HCT116 (cell line): ENCODE data around the gene SEMA4B. TPM values are rescaled to one million over a fixed set of nuclear protein-coding genes. Genes with fewer than 3 reads are reported as not detected.

ENCODE experiments used
- ATAC-seq: fragments of 200-7000 bp; cut with Tn5 transposase; 2 replicates; pipeline ENCODE4 v1.9.1; 2020; ENCODE audit warnings: mild to moderate bottlenecking, moderate library complexity
- BruUV-seq: library from RNA; stranded (reverse); fragments of 400-500 nt; replicated peaks from 2 replicates; lab custom pipeline; 2021; lab: Mats Ljungman, UMichigan
- CTCF ChIA-PET: fragments of 300-600 bp; sonication (Branson Sonifier 250); formaldehyde crosslinking; loops from one replicate; lab custom pipeline; 2021; ENCODE audit warnings: antibody characterized with exemption; lab: Charles Lee
- POLR2A ChIA-PET: fragments of 300-600, 350-600 bp; sonication (Branson Sonifier 250); formaldehyde crosslinking; loops from one replicate; lab custom pipeline; 2021; ENCODE audit warnings: antibody characterized with exemption; lab: Charles Lee
- RAD21 ChIA-PET, 2 experiments: fragments of 300-600 bp; sonication (Branson Sonifier 250); formaldehyde crosslinking; loops; one replicate each; lab custom pipeline; 2023; ENCODE audit warnings: low total read pairs in 2 of 2; ENCODE audit not compliant: uncharacterized antibody in 2 of 2, unreplicated experiment in 2 of 2, low non-redundant PET in 1 of 2; lab: Charles Lee
- DNase-seq: peaks from one replicate; pipeline ENCODE4 v3.0.0-alpha.2; 2010; ENCODE audit warnings: low read depth, low spot score
- H2AFZ ChIP-seq: fragments of 200-600 bp; shearing (Covaris generic), sonication (generic); 2 replicates; pipeline ENCODE4 v1.6.1; 2017; ENCODE audit warnings: low read depth, mixed run types, mixed read lengths, antibody characterized with exemption, low read length; ENCODE audit not compliant: poor library complexity, severe bottlenecking
- H3K27ac ChIP-seq: 2 replicates; pipeline ENCODE4 v1.5.1; 2012; ENCODE audit warnings: low read depth, low read length
- H3K27me3 ChIP-seq: fragments of 200-600 bp; sonication (generic); 2 replicates; pipeline ENCODE4 v1.6.1; 2016; ENCODE audit warnings: mixed run types, low read length, mixed read lengths; ENCODE audit not compliant: insufficient read depth
- H3K36me3 ChIP-seq, 2 experiments: fragments of 200-500 bp in 1 of 2; fragments of 200-600 bp in 1 of 2; sonication (Bioruptor generic) in 1 of 2; sonication (generic) in 1 of 2; 2 replicates each; pipeline versions ENCODE4 v1.5.1 to v1.6.1; 2014 to 2016; ENCODE audit warnings: low read length in 2 of 2, inconsistent platforms in 1 of 2, mixed read lengths in 1 of 2, mixed run types in 1 of 2; ENCODE audit not compliant: insufficient read depth in 2 of 2, control insufficient read depth in 1 of 2
- H3K4me1 ChIP-seq, 2 experiments: fragments of 200-600 bp in 1 of 2; sonication (generic) in 1 of 2; 2 replicates each; pipeline versions ENCODE4 v1.5.1 to v1.6.1; 2012 to 2017; ENCODE audit warnings: low read length in 2 of 2, inconsistent platforms in 1 of 2, mild to moderate bottlenecking in 1 of 2, mixed read lengths in 1 of 2, mixed run types in 1 of 2, moderate library complexity in 1 of 2; ENCODE audit not compliant: insufficient read depth in 2 of 2, control insufficient read depth in 1 of 2
- H3K4me2 ChIP-seq: fragments of 200-600 bp; sonication (generic); 2 replicates; pipeline ENCODE4 v1.6.1; 2017; ENCODE audit warnings: mixed run types, low read length, mixed read lengths
- H3K4me3 ChIP-seq, 2 experiments: fragments of 200-600 bp in 1 of 2; sonication (generic) in 1 of 2; replicated peaks in 1 of 2; 2 replicates each; pipeline ENCODE4 v1.5.1; 2011 to 2016; ENCODE audit warnings: low read length in 2 of 2, control low read depth in 1 of 2, low read depth in 1 of 2, mild to moderate bottlenecking in 1 of 2, mixed read lengths in 1 of 2, mixed run types in 1 of 2
- H3K79me2 ChIP-seq: fragments of 200-600 bp; sonication (generic); 2 replicates; pipeline ENCODE4 v1.6.1; 2017; ENCODE audit warnings: mild to moderate bottlenecking, mixed run types, low read length, moderate library complexity, mixed read lengths; ENCODE audit not compliant: insufficient read depth
- H3K9ac ChIP-seq: fragments of 200-600 bp; sonication (generic); 2 replicates; pipeline ENCODE4 v1.6.1; 2016; ENCODE audit warnings: low read length, mixed read lengths
- H3K9me2 ChIP-seq: fragments of 200-600 bp; sonication (generic), shearing (Covaris generic); 2 replicates; pipeline ENCODE4 v1.6.1; 2017; ENCODE audit warnings: mixed run types, mild to moderate bottlenecking, moderate library complexity; ENCODE audit not compliant: insufficient read depth
- H3K9me3 ChIP-seq, 2 experiments: fragments of 200-500 bp in 1 of 2; fragments of 200-600 bp in 1 of 2; sonication (Bioruptor generic) in 1 of 2; sonication (generic) in 1 of 2; 2 replicates each; pipeline ENCODE4 v1.6.1; 2014 to 2017; ENCODE audit warnings: low read length in 2 of 2, mixed read lengths in 2 of 2, inconsistent platforms in 1 of 2, low read depth in 1 of 2, mild to moderate bottlenecking in 1 of 2, mixed run types in 1 of 2, moderate library complexity in 1 of 2; ENCODE audit not compliant: control insufficient read depth in 1 of 2, insufficient read depth in 1 of 2
- H4K20me1 ChIP-seq: fragments of 200-600 bp; sonication (generic), shearing (Covaris generic); 2 replicates; pipeline ENCODE4 v1.6.1; 2017; ENCODE audit warnings: mixed run types, mild to moderate bottlenecking, moderate library complexity; ENCODE audit not compliant: insufficient read depth
- CBX3 ChIP-seq: IDR thresholded peaks from 2 replicates; pipeline ENCODE4 v1.6.1; 2012; ENCODE audit warnings: low read depth
- CEBPB ChIP-seq: IDR thresholded peaks from 2 replicates; pipeline ENCODE4 v1.6.1; 2012; ENCODE audit warnings: low read depth
- EGR1 ChIP-seq: IDR thresholded peaks from 2 replicates; pipeline ENCODE4 v1.6.1; 2012; ENCODE audit warnings: low read depth
- ELF1 ChIP-seq: IDR thresholded peaks from 2 replicates; pipeline ENCODE4 v1.6.1; 2012; ENCODE audit warnings: low read depth, borderline replicate concordance
- EZH2 ChIP-seq: fragments of 200-600 bp; sonication (generic); IDR thresholded peaks from 2 replicates; pipeline ENCODE4 v1.6.1; 2017; ENCODE audit warnings: antibody characterized with exemption, mixed run types
- EZH2phosphoT487 ChIP-seq: fragments of 200-600 bp; IDR thresholded peaks from 2 replicates; pipeline ENCODE4 v1.6.1; 2018; ENCODE audit warnings: antibody characterized with exemption, borderline replicate concordance
- FOSL1 ChIP-seq: IDR thresholded peaks from 2 replicates; pipeline ENCODE4 v1.6.1; 2012; ENCODE audit warnings: low read depth
- JUND ChIP-seq: IDR thresholded peaks from 2 replicates; pipeline ENCODE4 v1.6.1; 2012
- MAX ChIP-seq: IDR thresholded peaks from 2 replicates; pipeline ENCODE4 v1.6.1; 2012
- POLR2A ChIP-seq: IDR thresholded peaks from 2 replicates; pipeline ENCODE4 v1.7.0; 2011; ENCODE audit warnings: borderline replicate concordance; ENCODE audit not compliant: insufficient read depth, insufficient read length; ENCODE audit errors: extremely low read depth
- POLR2AphosphoS5 ChIP-seq: IDR thresholded peaks from 2 replicates; pipeline ENCODE4 v1.6.1; 2011; ENCODE audit warnings: mild to moderate bottlenecking, low read depth, low read length, moderate library complexity
- RAD21 ChIP-seq: IDR thresholded peaks from 2 replicates; pipeline ENCODE4 v1.6.1; 2012; ENCODE audit warnings: low read depth, mild to moderate bottlenecking
- REST ChIP-seq: IDR thresholded peaks from 2 replicates; pipeline ENCODE4 v1.6.1; 2012; ENCODE audit warnings: low read depth
- SIN3A ChIP-seq: IDR thresholded peaks from 2 replicates; pipeline ENCODE4 v1.6.1; 2012; ENCODE audit warnings: low read depth
- SP1 ChIP-seq: IDR thresholded peaks from 2 replicates; pipeline ENCODE4 v1.6.1; 2012; ENCODE audit warnings: low read depth
- SRF ChIP-seq: IDR thresholded peaks from 2 replicates; pipeline ENCODE4 v1.6.1; 2012; ENCODE audit warnings: low read depth
- ZFX ChIP-seq: fragments of 450-650 bp; IDR thresholded peaks from 2 replicates; pipeline ENCODE4 v1.6.1; 2017
- ZNF274 ChIP-seq: fragments of 200-500 bp; sonication (Bioruptor generic); IDR thresholded peaks from 2 replicates; pipeline ENCODE4 v1.6.1; 2014; ENCODE audit warnings: mild to moderate bottlenecking, low read depth, low read length, inconsistent platforms
- intact Hi-C: fragments of 100-400 bp; cut with micrococcal nuclease; formaldehyde crosslinking; loops from 2 replicates; pipeline ENCODE4 v1.10.0; 2022
- total RNA-seq: library from RNA; stranded (reverse); gene quantifications from one replicate; pipeline ENCODE4 v1.2.1, GENCODE V29; 2021; ENCODE audit not compliant: unreplicated experiment
- TF ChIP-seq, protein P1 (sequence below), 3 experiments: fragments of 200-600 bp in 1 of 3; sonication (generic) in 1 of 3; IDR thresholded peaks in 2 of 3; conservative IDR thresholded peaks in 1 of 3; 2 replicates each; pipeline ENCODE4 v1.5.1; 2012 to 2017; ENCODE audit warnings: low read depth in 2 of 3, low read length in 2 of 3, antibody characterized with exemption in 1 of 3, borderline replicate concordance in 1 of 3, control low read depth in 1 of 3, mild to moderate bottlenecking in 1 of 3, mixed read lengths in 1 of 3, mixed run types in 1 of 3, moderate library complexity in 1 of 3; ENCODE audit not compliant: insufficient read depth in 1 of 3
- TF ChIP-seq, protein P2 (sequence below): IDR thresholded peaks from 2 replicates; pipeline ENCODE4 v1.6.1; 2012

SEMA4B gene
- total RNA-seq, 1 experiment from 2014 or later: 98.6 TPM

GRCh38 chr15:90173372-90173771 lies 27.8 kb upstream of the SEMA4B start:
- CTCF ChIA-PET: no interaction called here
- no peak for DNase-seq
- BruUV-seq: no TSS peak
- H3K4me1 ChIP-seq: peaks cover 6 to 15% of the 10 kb centered on the region in 2 experiments; a peak in 3 of 4 replicates
- no peak overlapping the region for H3K4me3 ChIP-seq
- H3K79me2 ChIP-seq: no peaks in the 10 kb centered on the region
- H3K4me2 ChIP-seq: no peak overlapping the region
- no peak overlapping the region for H3K9ac ChIP-seq
- RAD21 ChIA-PET: no interaction called here
- H4K20me1 ChIP-seq: no peaks in the 10 kb centered on the region
- H2AFZ ChIP-seq: no peak overlapping the region
- no peaks in the 10 kb centered on the region for H3K27me3 ChIP-seq
- no peak for ATAC-seq
- no peaks in the 10 kb centered on the region for H3K36me3 ChIP-seq
- H3K27ac ChIP-seq: no peak overlapping the region
- H3K9me3 ChIP-seq: no peaks in the 10 kb centered on the region
- intact Hi-C loops: no loop called here
- H3K9me2 ChIP-seq: no peaks in the 10 kb centered on the region
- TF ChIP-seq, protein P1, sequence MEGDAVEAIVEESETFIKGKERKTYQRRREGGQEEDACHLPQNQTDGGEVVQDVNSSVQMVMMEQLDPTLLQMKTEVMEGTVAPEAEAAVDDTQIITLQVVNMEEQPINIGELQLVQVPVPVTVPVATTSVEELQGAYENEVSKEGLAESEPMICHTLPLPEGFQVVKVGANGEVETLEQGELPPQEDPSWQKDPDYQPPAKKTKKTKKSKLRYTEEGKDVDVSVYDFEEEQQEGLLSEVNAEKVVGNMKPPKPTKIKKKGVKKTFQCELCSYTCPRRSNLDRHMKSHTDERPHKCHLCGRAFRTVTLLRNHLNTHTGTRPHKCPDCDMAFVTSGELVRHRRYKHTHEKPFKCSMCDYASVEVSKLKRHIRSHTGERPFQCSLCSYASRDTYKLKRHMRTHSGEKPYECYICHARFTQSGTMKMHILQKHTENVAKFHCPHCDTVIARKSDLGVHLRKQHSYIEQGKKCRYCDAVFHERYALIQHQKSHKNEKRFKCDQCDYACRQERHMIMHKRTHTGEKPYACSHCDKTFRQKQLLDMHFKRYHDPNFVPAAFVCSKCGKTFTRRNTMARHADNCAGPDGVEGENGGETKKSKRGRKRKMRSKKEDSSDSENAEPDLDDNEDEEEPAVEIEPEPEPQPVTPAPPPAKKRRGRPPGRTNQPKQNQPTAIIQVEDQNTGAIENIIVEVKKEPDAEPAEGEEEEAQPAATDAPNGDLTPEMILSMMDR (IDR thresholded peaks at IDR 0.05 in 2 of 3, conservative IDR thresholded peaks at IDR 0.05 in 1 of 3; ENCODE audit: borderline replicate concordance in 1 of 3, insufficient read depth in 1 of 3, low read depth in 2 of 3, low read length in 2 of 3): no peak
- no peak for TF ChIP-seq REST
- TF ChIP-seq RAD21: no peak
- TF ChIP-seq SP1: no peak
- TF ChIP-seq EGR1: no peak
- no peak for TF ChIP-seq ZFX
- no peak for TF ChIP-seq JUND
- TF ChIP-seq SIN3A: no peak
- TF ChIP-seq ELF1: no peak
- TF ChIP-seq EZH2phosphoT487: no peak
- no peak for TF ChIP-seq CEBPB
- no peak for TF ChIP-seq POLR2AphosphoS5
- no peak for TF ChIP-seq EZH2
- no peak for TF ChIP-seq CBX3
- TF ChIP-seq ZNF274: no peak
- no peak for TF ChIP-seq SRF
- no peak for TF ChIP-seq POLR2A
- TF ChIP-seq, protein P2, sequence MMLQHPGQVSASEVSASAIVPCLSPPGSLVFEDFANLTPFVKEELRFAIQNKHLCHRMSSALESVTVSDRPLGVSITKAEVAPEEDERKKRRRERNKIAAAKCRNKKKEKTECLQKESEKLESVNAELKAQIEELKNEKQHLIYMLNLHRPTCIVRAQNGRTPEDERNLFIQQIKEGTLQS: no peak
- TF ChIP-seq FOSL1: no peak
- TF ChIP-seq MAX: no peak
- POLR2A ChIA-PET: interaction anchor here (0.6 to 1.4 kb wide), 2 partner anchors 12 to 25 kb away, joined by 3 read pairs; no protein-coding TSS in a partner anchor
